OCI-LY1 (cell line): ENCODE measurements around the gene SIK3.

Source experiments
- EZH2 ChIP-seq: fragments of 200-600 bp; sonication (generic), shearing (Covaris generic); IDR thresholded peaks from 2 replicates; pipeline ENCODE4 v1.8.0; 2017; ENCODE audit warnings: borderline replicate concordance, mixed run types, mild to moderate bottlenecking, antibody characterized with exemption, low read length, moderate library complexity, mixed read lengths
- TF ChIP-seq, protein P1 (sequence below): fragments of 200-600 bp; sonication (generic), shearing (Covaris generic); IDR thresholded peaks from 2 replicates; pipeline ENCODE4 v1.5.1; 2017; ENCODE audit warnings: mild to moderate bottlenecking, antibody characterized with exemption, low read length, moderate library complexity, mixed read lengths

DNA sequence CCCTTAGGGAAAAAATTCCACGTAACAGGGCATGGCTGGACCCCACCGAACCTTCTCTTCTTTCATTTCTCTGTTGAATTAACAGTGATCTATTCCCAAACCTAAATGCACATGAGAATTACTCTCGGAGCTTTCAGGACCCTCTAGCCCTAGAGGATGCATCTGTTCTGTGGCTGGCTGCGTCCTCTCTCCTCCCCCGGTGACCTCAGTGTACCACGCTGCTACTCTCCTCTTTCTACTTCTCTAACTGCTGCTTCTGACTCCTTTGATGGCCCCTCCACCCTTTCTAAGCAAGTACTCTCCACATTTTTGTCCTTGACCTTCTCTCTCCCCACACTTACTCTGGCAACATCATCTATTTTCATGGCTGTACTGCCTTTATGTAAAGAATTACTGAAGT is 248.7 kb downstream of the SIK3 start:
- TF ChIP-seq EZH2: no peak
- TF ChIP-seq, protein P1, sequence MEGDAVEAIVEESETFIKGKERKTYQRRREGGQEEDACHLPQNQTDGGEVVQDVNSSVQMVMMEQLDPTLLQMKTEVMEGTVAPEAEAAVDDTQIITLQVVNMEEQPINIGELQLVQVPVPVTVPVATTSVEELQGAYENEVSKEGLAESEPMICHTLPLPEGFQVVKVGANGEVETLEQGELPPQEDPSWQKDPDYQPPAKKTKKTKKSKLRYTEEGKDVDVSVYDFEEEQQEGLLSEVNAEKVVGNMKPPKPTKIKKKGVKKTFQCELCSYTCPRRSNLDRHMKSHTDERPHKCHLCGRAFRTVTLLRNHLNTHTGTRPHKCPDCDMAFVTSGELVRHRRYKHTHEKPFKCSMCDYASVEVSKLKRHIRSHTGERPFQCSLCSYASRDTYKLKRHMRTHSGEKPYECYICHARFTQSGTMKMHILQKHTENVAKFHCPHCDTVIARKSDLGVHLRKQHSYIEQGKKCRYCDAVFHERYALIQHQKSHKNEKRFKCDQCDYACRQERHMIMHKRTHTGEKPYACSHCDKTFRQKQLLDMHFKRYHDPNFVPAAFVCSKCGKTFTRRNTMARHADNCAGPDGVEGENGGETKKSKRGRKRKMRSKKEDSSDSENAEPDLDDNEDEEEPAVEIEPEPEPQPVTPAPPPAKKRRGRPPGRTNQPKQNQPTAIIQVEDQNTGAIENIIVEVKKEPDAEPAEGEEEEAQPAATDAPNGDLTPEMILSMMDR: no peak
